ENCODE data around the gene SLC2A9.
"Not testable (repeated sequence)": the region's sequence is repeated elsewhere in the genome, so short reads cannot be mapped to it uniquely, and the experiment has no call there.

The SLC2A9 gene

GRCh38 chr4:9820343-9820742 is 201.0 kb downstream of the SLC2A9 start:
- DNase-seq (ENCODE audit: low read depth), result no peak

- DNase-seq (ENCODE audit: low read depth), result no peak
These were observed 205.0 kb downstream of the SLC2A9 start for GRCh38 chr4:9816285-9816684.

GRCh38 chr4:9812501-9813340 is 208.6 kb downstream of the SLC2A9 start:
- DNase-seq (ENCODE audit: low read depth), result no peak

GRCh38 chr4:9811806-9812205 is 209.5 kb downstream of the SLC2A9 start:
- no peak for DNase-seq (ENCODE audit: low read depth)

- no peak for DNase-seq (ENCODE audit: low read depth)
These were observed 213.2 kb downstream of the SLC2A9 start for GRCh38 chr4:9808077-9808476.

GRCh38 chr4:9804918-9805317 is 216.4 kb downstream of the SLC2A9 start:
- no peak for DNase-seq (ENCODE audit: low read depth)

- no peak for DNase-seq (ENCODE audit: low read depth)
These were observed 220.4 kb downstream of the SLC2A9 start for GRCh38 chr4:9800848-9801247.

- DNase-seq (ENCODE audit: low read depth), result peak; percentile 4
These were observed 224.7 kb downstream of the SLC2A9 start for GRCh38 chr4:9796641-9797040.

- no peak for DNase-seq (ENCODE audit: low read depth)
These were observed 228.9 kb downstream of the SLC2A9 start for GRCh38 chr4:9792381-9792780.

- DNase-seq (ENCODE audit: low read depth), result not testable (repeated sequence)
These were observed 235.4 kb downstream of the SLC2A9 start for GRCh38 chr4:9785891-9786290.

- DNase-seq (ENCODE audit: low read depth), result no peak
These were observed 239.2 kb downstream of the SLC2A9 start for GRCh38 chr4:9782136-9782436.

- no peak for DNase-seq (ENCODE audit: low read depth)
These were observed 239.8 kb downstream of the SLC2A9 start, which contains the start of gene DRD5 for GRCh38 chr4:9781343-9782135. DRD5 (plus strand) TSS chr4:9781634; CDS start chr4:9782030, 396 bp downstream.
